ENCODE measurements around the gene UBASH3B.

The UBASH3B gene

DNA sequence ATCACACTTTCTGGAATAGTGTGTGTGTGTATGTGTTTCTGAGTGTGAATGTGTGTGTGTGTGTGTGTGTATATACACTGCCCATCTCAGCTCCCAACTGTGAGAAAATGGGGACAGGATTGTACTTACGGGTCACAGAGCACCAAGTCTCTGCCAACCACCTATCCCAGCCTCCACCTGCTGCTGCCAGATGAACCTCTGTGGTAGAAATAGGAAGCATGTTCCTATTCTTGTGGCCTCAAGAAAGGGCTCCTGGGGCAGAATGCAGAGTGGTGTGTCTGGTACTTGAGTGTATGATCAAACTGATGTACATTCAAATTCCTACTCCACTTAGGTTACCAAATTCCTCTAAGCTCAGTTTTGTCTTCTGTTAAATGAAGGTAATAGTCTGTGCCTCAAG is 14.6 kb downstream of the UBASH3B start:
- H3K9me3 ChIP-seq, result no peaks in the 10 kb centered on the region
- no peak for DNase-seq
- no peaks in the 10 kb centered on the region for H3K36me3 ChIP-seq
- no peak overlapping the region for H3K4me3 ChIP-seq (ENCODE audit: low read depth, low read length)
- H3K27me3 ChIP-seq, result peaks cover 13% of the 10 kb centered on the region
- TF ChIP-seq, protein P1, sequence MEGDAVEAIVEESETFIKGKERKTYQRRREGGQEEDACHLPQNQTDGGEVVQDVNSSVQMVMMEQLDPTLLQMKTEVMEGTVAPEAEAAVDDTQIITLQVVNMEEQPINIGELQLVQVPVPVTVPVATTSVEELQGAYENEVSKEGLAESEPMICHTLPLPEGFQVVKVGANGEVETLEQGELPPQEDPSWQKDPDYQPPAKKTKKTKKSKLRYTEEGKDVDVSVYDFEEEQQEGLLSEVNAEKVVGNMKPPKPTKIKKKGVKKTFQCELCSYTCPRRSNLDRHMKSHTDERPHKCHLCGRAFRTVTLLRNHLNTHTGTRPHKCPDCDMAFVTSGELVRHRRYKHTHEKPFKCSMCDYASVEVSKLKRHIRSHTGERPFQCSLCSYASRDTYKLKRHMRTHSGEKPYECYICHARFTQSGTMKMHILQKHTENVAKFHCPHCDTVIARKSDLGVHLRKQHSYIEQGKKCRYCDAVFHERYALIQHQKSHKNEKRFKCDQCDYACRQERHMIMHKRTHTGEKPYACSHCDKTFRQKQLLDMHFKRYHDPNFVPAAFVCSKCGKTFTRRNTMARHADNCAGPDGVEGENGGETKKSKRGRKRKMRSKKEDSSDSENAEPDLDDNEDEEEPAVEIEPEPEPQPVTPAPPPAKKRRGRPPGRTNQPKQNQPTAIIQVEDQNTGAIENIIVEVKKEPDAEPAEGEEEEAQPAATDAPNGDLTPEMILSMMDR (IDR thresholded peaks at IDR 0.05; ENCODE audit: low read depth, low read length), result no peak
- H3K4me1 ChIP-seq, result no peaks in the 10 kb centered on the region

DNA sequence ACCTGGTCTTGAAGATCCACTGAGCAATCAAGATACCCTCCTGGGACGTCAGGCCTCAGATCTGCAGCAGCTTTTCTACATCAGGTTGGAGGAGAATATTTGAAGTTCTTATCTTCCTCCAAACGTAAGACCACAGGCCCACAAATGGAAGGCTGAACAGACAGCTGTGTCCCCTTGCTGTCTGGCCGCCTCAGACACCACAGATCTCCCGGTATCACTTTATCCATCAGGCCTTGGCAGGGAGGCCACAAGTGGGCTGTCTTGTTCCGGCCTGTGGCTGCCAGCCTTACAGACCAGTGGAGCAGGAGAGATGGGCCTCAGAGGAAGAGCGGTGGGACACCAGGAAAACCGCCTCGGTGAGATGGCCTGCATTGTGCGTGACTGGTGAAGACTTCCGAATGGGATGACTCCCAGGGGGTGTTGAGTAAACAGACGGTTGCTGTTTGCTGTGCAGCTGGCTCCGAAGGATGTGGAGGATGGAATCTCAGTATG is 15.9 kb downstream of the UBASH3B start:
- DNase-seq, result no peak
- Histone ChIP-seq H3K27me3 (peaks cover 3% of the 10 kb centered on the region), H3K36me3 (no peaks in the 10 kb centered on the region), H3K4me3 (ENCODE audit: low read depth, low read length) (no peak overlapping the region), H3K9me3 (no peaks in the 10 kb centered on the region), H3K4me1 (no peaks in the 10 kb centered on the region)
- TF ChIP-seq, protein P1 (IDR thresholded peaks at IDR 0.05; ENCODE audit: low read depth, low read length), result no peak

DNA sequence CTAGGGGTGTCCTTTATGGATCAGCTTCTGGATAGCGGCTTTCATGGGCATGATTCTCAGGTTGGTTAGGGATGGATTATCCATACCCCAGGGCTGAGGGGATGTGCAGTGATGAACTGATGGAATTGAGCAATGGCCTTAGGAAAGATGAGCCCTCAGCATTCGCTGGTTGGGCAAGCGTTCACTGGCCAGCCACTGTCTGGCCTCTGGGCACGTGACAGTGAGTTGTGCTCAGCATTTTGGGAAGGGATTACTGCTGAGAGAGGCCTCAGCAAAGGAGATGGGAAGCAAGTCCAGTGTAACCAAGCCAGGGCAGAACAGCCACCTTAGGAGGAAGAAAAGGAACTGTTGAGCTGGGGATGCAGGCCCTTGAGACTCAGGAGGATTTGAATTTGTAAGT is 17.4 kb downstream of the UBASH3B start:
- H3K4me3 ChIP-seq (ENCODE audit: low read depth, low read length), result no peak overlapping the region
- no peaks in the 10 kb centered on the region for H3K9me3 ChIP-seq
- DNase-seq, result no peak
- no peaks in the 10 kb centered on the region for H3K4me1 ChIP-seq
- no peaks in the 10 kb centered on the region for H3K27me3 ChIP-seq
- TF ChIP-seq, protein P1 (IDR thresholded peaks at IDR 0.05; ENCODE audit: low read depth, low read length), result no peak
- H3K36me3 ChIP-seq, result no peaks in the 10 kb centered on the region

DNA sequence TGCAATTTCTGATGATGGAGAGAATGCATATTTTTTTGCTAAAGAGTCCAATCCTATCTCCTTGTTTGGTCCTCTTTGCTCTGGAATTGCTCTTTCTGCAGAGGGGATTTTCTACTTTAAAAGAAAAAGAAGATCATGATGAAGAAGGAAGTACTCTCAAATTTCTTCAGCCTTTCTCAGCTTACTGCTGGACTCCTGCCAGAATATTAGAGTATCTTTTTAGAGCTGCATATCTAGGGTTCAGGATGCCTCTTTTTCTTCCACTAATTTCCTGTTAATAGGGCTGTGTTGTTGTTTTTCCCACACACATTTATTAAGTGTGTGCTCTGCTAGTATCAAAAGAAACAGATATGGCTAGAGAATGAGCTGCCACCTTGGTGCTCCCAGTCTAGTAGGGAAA is 18.2 kb downstream of the UBASH3B start:
- no peaks in the 10 kb centered on the region for H3K9me3 ChIP-seq
- no peak for DNase-seq
- no peak overlapping the region for H3K4me3 ChIP-seq (ENCODE audit: low read depth, low read length)
- H3K36me3 ChIP-seq, result no peaks in the 10 kb centered on the region
- TF ChIP-seq, protein P1 (IDR thresholded peaks at IDR 0.05; ENCODE audit: low read depth, low read length), result no peak
- no peaks in the 10 kb centered on the region; the same call in 1 of the 2 replicates for H3K27me3 ChIP-seq
- H3K4me1 ChIP-seq, result no peaks in the 10 kb centered on the region

DNA sequence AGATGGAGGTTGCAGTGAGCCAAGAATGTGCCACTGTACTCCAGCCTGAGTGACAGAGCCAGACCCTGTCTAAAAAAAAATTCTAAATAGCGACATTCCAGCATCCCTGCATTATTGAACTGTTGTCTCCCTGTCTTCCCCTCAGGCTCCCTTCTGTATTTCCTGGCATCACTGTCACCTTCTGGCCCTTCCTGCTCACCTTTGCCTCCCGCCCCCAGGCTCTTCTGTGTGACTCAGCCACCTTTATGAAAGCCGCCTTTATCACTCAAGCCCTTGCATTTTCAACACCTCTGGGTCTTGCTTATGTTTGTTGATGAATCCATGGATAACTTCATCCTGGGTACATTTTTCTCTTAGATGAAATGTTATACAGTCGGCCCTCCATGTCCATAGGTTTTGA is 21.1 kb downstream of the UBASH3B start:
- TF ChIP-seq, protein P1 (IDR thresholded peaks at IDR 0.05; ENCODE audit: low read depth, low read length), result no peak
- no peaks in the 10 kb centered on the region for H3K36me3 ChIP-seq
- DNase-seq, result no peak
- no peaks in the 10 kb centered on the region for H3K4me1 ChIP-seq
- no peaks in the 10 kb centered on the region for H3K9me3 ChIP-seq
- H3K27me3 ChIP-seq, result peaks cover 10% of the 10 kb centered on the region
- H3K4me3 ChIP-seq (ENCODE audit: low read depth, low read length), result no peak overlapping the region

DNA sequence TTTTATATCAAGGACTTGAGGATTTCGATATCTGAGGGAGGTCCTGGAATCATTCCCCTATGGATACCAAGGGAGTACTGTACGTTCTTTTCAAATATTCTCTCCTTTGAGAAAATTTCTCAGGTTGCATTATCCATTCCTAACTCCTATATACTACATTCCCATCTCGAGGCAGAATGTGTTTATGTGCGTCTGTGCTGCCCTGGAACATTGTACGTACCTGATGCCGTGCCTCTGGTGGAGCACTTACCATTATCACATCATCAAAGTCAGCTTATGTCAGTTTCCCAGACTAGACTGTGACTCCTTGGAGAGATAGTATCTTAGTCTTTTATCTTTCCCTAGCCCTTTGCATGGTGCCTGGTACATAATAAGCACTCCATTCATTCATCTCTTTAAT is 21.7 kb downstream of the UBASH3B start:
- Histone ChIP-seq H3K36me3 (no peaks in the 10 kb centered on the region), H3K4me1 (no peaks in the 10 kb centered on the region), H3K9me3 (no peaks in the 10 kb centered on the region), H3K4me3 (ENCODE audit: low read depth, low read length) (no peak overlapping the region), H3K27me3 (peaks cover 10% of the 10 kb centered on the region)
- TF ChIP-seq, protein P1 (IDR thresholded peaks at IDR 0.05; ENCODE audit: low read depth, low read length), result no peak
- DNase-seq, result no peak

Data from BE2C (cell line).